Astrocyte of the spinal cord (primary cell): ENCODE data around the gene CHAC1.
A peak's percentile ranks its signal among the peaks of the same experiment; 100 is the strongest.

Experiments
- DNase-seq: peaks from one replicate; pipeline ENCODE4 v3.0.0; 2011; ENCODE audit warnings: low read depth, low spot score
- H3K4me3 ChIP-seq: 2 replicates; pipeline ENCODE4 v1.5.1; 2011; ENCODE audit warnings: low read depth, mild to moderate bottlenecking, low read length, moderate library complexity
- in situ Hi-C: cut with HindIII; loops from 2 replicates; pipeline ENCODE4 v1.10.0; 2017; ENCODE audit warnings: low sequenced_read_pairs
- TF ChIP-seq, protein P1 (sequence below): IDR thresholded peaks from 2 replicates; pipeline ENCODE4 v1.5.1; 2012; ENCODE audit warnings: low read depth, mild to moderate bottlenecking, low read length, inconsistent platforms

The CHAC1 gene

DNA sequence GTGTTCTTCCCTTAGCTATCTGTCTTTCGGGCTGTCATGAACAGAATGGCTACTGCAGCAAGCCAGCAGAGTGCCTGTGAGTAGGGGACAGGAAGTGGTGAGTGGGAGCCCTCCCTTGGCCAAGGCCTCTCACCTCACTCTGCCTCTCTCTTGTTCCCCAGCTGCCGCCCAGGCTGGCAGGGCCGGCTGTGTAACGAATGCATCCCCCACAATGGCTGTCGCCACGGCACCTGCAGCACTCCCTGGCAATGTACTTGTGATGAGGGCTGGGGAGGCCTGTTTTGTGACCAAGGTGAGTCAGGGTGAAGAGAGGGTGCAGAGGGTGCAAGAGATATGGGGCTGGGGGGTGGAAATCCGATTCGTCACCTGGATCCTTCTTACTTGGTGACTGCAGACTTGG, 21.1 kb upstream of the CHAC1 start:
- TF ChIP-seq, protein P1, sequence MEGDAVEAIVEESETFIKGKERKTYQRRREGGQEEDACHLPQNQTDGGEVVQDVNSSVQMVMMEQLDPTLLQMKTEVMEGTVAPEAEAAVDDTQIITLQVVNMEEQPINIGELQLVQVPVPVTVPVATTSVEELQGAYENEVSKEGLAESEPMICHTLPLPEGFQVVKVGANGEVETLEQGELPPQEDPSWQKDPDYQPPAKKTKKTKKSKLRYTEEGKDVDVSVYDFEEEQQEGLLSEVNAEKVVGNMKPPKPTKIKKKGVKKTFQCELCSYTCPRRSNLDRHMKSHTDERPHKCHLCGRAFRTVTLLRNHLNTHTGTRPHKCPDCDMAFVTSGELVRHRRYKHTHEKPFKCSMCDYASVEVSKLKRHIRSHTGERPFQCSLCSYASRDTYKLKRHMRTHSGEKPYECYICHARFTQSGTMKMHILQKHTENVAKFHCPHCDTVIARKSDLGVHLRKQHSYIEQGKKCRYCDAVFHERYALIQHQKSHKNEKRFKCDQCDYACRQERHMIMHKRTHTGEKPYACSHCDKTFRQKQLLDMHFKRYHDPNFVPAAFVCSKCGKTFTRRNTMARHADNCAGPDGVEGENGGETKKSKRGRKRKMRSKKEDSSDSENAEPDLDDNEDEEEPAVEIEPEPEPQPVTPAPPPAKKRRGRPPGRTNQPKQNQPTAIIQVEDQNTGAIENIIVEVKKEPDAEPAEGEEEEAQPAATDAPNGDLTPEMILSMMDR: no peak
- in situ Hi-C loops: no loop called here
- DNase-seq: no peak
- no peak overlapping the region for H3K4me3 ChIP-seq

GRCh38 chr15:40932649-40933516, 20.4 kb upstream of the CHAC1 start:
- in situ Hi-C loops: no loop called here
- H3K4me3 ChIP-seq: no peak overlapping the region
- DNase-seq: no peak
- TF ChIP-seq, protein P1: no peak

GRCh38 chr15:40933517-40933902, 19.8 kb upstream of the CHAC1 start:
- no peak overlapping the region for H3K4me3 ChIP-seq
- in situ Hi-C loops: no loop called here
- DNase-seq: no peak
- TF ChIP-seq, protein P1: no peak

DNA sequence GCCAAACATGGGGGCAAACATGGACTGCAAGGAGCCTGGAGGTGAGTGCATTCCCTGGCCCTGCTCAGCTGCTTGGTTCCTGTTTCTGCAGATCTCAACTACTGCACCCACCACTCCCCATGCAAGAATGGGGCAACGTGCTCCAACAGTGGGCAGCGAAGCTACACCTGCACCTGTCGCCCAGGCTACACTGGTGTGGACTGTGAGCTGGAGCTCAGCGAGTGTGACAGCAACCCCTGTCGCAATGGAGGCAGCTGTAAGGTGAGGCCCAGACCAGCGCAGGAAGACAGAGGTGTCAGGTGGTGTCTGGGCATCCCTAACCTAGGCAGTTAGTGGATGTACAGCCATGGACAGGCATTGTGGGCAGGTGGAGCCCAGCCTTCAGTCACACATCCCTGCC, 18.8 kb upstream of the CHAC1 start:
- no peak overlapping the region for H3K4me3 ChIP-seq
- DNase-seq: no peak
- in situ Hi-C loops: no loop called here
- TF ChIP-seq, protein P1: no peak

GRCh38 chr15:40936234-40936708, 17.0 kb upstream of the CHAC1 start:
- no peak for DNase-seq
- in situ Hi-C loops: no loop called here
- TF ChIP-seq, protein P1: no peak
- H3K4me3 ChIP-seq: no peak overlapping the region

- peak; percentile 52 for DNase-seq
Measured at GRCh38 chr15:40936709-40937666, 16.3 kb upstream of the CHAC1 start.

More at GRCh38 chr15:40936709-40937666, 16.3 kb upstream of the CHAC1 start:
- in situ Hi-C loops: no loop called here
- TF ChIP-seq, protein P1: peak; percentile 10
- H3K4me3 ChIP-seq: no peak overlapping the region
